ENCODE measurements around the gene GLA. TPM values are rescaled to one million over a fixed set of nuclear protein-coding genes. Genes with fewer than 3 reads are reported as not detected.

Gene GLA
- total and polyA plus RNA-seq, 4 donors = 9.5 to 16.3 (median 13.2) TPM

DNA sequence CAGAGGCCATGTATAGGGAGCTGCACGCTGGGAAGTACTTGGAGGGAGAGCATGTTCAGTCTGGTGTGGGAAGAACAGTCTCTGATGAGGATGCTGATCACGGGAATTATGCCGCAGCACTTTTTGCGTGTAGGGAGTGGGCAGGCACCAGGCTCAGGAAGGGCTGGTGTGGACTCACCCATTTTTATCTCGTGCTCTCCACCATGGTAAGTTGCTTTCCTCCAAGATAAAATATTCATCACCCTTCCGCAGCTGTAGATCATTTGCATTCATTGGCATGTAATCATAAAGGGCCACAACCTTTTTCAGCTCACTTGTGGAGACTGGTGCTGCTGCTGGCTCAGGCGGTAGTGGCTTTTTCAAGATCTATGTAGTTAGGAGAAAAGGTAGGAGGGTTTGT lies 47.3 kb downstream of the GLA start:
- WGBS = 71% methylated on average over 7 of the region's 7 CpGs
- Histone ChIP-seq H3K9ac (ENCODE audit: low read depth in 1 of 2, low read length in 2 of 2) (no peak overlapping the region), H3K27me3 (ENCODE audit: control insufficient read depth in 4 of 4, insufficient read depth in 4 of 4, low read length in 3 of 4) (no peaks in the 10 kb centered on the region), H3K27ac (ENCODE audit: low read depth in 1 of 2, low read length in 2 of 2) (no peak overlapping the region), H3K4me3 (ENCODE audit: low read depth in 1 of 3, low read length in 3 of 3) (no peak overlapping the region), H3K9me3 (ENCODE audit: control insufficient read depth in 4 of 4, low read length in 3 of 4) (no peaks in the 10 kb centered on the region), H3K4me1 (ENCODE audit: control insufficient read depth in 4 of 4, insufficient read depth in 4 of 4, low read length in 3 of 4) (no peaks in the 10 kb centered on the region), H3K36me3 (ENCODE audit: control insufficient read depth in 4 of 4, insufficient read depth in 3 of 4, low read depth in 1 of 4, low read length in 3 of 4) (peaks cover 0 to 2% (median 0%) of the 10 kb centered on the region in 4 donors)
- DNase-seq (ENCODE audit: low spot score) = peak; percentile 49
- TF ChIP-seq RXRA (IDR thresholded peaks at IDR 0.05) (no peak), JUND (IDR thresholded peaks at IDR 0.05) (no peak), GABPA (IDR thresholded peaks at IDR 0.05 in 1 of 2, conservative IDR thresholded peaks at IDR 0.05 in 1 of 2) (no peak), REST (IDR thresholded peaks at IDR 0.05) (no peak), FOXA2 (IDR thresholded peaks at IDR 0.05) (no peak), TAF1 (conservative IDR thresholded peaks at IDR 0.05) (no peak), FOXA1 (IDR thresholded peaks at IDR 0.05) (no peak), SP1 (IDR thresholded peaks at IDR 0.05) (no peak), HNF4A (conservative IDR thresholded peaks at IDR 0.05) (no peak), ZBTB33 (IDR thresholded peaks at IDR 0.05) (no peak), EGR1 (IDR thresholded peaks at IDR 0.05; ENCODE audit: low read depth in 2 of 2) (no peak), MAX (IDR thresholded peaks at IDR 0.05) (no peak), HNF4G (IDR thresholded peaks at IDR 0.05) (no peak), YY1 (IDR thresholded peaks at IDR 0.05) (no peak), RAD21 (IDR thresholded peaks at IDR 0.05) (no peak), NR2F2 (IDR thresholded peaks at IDR 0.05) (no peak)
- TF ChIP-seq, protein P1, sequence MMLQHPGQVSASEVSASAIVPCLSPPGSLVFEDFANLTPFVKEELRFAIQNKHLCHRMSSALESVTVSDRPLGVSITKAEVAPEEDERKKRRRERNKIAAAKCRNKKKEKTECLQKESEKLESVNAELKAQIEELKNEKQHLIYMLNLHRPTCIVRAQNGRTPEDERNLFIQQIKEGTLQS (IDR thresholded peaks at IDR 0.05) = no peak
- TF ChIP-seq, protein P2, sequence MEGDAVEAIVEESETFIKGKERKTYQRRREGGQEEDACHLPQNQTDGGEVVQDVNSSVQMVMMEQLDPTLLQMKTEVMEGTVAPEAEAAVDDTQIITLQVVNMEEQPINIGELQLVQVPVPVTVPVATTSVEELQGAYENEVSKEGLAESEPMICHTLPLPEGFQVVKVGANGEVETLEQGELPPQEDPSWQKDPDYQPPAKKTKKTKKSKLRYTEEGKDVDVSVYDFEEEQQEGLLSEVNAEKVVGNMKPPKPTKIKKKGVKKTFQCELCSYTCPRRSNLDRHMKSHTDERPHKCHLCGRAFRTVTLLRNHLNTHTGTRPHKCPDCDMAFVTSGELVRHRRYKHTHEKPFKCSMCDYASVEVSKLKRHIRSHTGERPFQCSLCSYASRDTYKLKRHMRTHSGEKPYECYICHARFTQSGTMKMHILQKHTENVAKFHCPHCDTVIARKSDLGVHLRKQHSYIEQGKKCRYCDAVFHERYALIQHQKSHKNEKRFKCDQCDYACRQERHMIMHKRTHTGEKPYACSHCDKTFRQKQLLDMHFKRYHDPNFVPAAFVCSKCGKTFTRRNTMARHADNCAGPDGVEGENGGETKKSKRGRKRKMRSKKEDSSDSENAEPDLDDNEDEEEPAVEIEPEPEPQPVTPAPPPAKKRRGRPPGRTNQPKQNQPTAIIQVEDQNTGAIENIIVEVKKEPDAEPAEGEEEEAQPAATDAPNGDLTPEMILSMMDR (IDR thresholded peaks at IDR 0.05; ENCODE audit: low read depth, low read length, missing input control) = no peak

Data from liver (tissue), 9 donors.